ENCODE results near the gene RAB24.

DNA sequence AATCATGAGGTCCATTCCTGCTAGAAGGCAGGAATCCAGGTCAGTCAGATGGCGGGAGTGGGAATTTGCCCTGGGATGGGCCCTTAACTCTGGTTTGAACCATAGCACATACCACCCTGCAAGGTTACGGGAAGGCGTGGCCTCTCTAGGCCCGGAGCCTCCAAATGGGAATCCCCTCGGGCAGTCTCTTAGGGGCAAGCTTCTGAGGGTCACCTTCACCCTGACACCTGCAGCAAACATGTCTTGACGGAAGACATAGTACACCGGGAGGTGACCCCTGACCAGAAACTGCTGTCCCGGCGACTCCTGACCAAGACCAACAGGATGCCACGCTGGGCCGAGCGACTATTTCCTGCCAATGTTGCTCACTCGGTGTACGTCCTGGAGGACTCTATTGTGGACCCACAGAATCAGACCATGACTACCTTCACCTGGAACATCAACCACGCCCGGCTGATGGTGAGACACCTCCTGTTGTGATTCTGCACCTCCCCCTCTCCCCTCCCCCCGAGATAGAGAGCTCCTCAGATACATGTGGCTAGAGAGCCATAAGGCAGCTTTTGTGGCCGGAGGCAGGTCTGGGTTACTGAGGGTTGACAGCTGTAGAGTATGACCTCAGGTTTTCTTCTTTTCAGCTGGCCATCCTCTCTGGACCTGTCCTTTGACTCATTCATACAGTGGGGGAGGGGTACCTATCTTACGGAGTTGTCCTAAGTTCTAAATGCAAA is 1.0 kb upstream of the RAB24 start:
- TF ChIP-seq SIN3A (IDR thresholded peaks at IDR 0.05; ENCODE audit: borderline replicate concordance, insufficient read depth, low read length) (no peak), POLR2AphosphoS5 (IDR thresholded peaks at IDR 0.05; ENCODE audit: low read depth, low read length) (0 out of 2 replicates have a peak, but pooled peaks have one; percentile 20), REST (IDR thresholded peaks at IDR 0.05; ENCODE audit: insufficient read depth in 1 of 2, low read depth in 2 of 2, low read length in 2 of 2) (no peak)

All from PFSK-1 (cell line).